Activated CD4-positive, alpha-beta memory T cell treated with anti-CD3 and anti-CD28 coated beads, Interleukin-2, amount 10 ng/mL, durations not matched to agents 7 days and 5 days (primary cell): ENCODE measurements around the gene CALR. TPM values are rescaled to one million over a fixed set of nuclear protein-coding genes. Genes with fewer than 3 reads are reported as not detected.
"Not testable (repeated sequence)": the region's sequence is repeated elsewhere in the genome, so short reads cannot be mapped to it uniquely, and the experiment has no call there.

Experiments used
- CTCF ChIA-PET: fragments of 350-600 bp; sonication (Branson Sonifier 250); formaldehyde crosslinking; loops from one replicate; lab custom pipeline; 2021; ENCODE audit warnings: antibody characterized with exemption, inconsistent platforms; lab: Charles Lee
- POLR2A ChIA-PET: fragments of 350-600 bp; sonication (Branson Sonifier 250); formaldehyde crosslinking; loops from one replicate; lab custom pipeline; 2021; ENCODE audit warnings: antibody characterized with exemption; lab: Charles Lee
- DNase-seq: peaks from one replicate; pipeline ENCODE4 v3.0.0-alpha.2; 2020
- H3K27ac Mint-ChIP-seq: one replicate; pipeline ENCODE4 v1.8.0; 2021; ENCODE audit warnings: mild to moderate bottlenecking, mixed read lengths
- H3K27me3 Mint-ChIP-seq: one replicate; pipeline ENCODE4 v1.8.0; 2021; ENCODE audit warnings: mixed read lengths
- H3K36me3 Mint-ChIP-seq: one replicate; pipeline ENCODE4 v1.8.0; 2021; ENCODE audit warnings: low read depth, mixed read lengths
- H3K4me1 Mint-ChIP-seq: one replicate; pipeline ENCODE4 v1.8.0; 2021; ENCODE audit warnings: mixed read lengths
- H3K4me3 Mint-ChIP-seq: one replicate; pipeline ENCODE4 v1.8.0; 2021; ENCODE audit warnings: mild to moderate bottlenecking, mixed read lengths
- H3K9me3 Mint-ChIP-seq: one replicate; pipeline ENCODE4 v1.8.0; 2021; ENCODE audit warnings: mixed read lengths
- total RNA-seq, 2 experiments: library from RNA; stranded (reverse); gene quantifications; one replicate each; pipeline ENCODE4 v1.2.3, GENCODE V29; 2021

CALR gene
- total RNA-seq, 2 experiments from 2014 or later, result 640 to 660 TPM

- peak overlapping the region; percentile 44 for H3K4me3 Mint-ChIP-seq
- H3K36me3 Mint-ChIP-seq, result peaks cover 3% of the 10 kb centered on the region
- H3K4me1 Mint-ChIP-seq, result peaks cover 36% of the 10 kb centered on the region
- H3K27me3 Mint-ChIP-seq, result no peaks in the 10 kb centered on the region
- ChIA-PET CTCF (interaction anchor here (0.6 to 2.7 kb wide), 5 partner anchors 14 to 191 kb away, joined by 3 to 16 read pairs (median 7); partner anchors contain the start of gene GCDH), POLR2A (interaction anchor here (0.7 to 5.8 kb wide), 13 partner anchors 10 to 191 kb away, joined by 3 to 37 read pairs (median 4); partner anchors contain the start of genes CALR, FARSA, GADD45GIP1 and GCDH)
- DNase-seq, result peak; percentile 73
- H3K9me3 Mint-ChIP-seq, result no peaks in the 10 kb centered on the region
- H3K27ac Mint-ChIP-seq, result peak overlapping the region; percentile 95
These were observed 24.3 kb upstream of the CALR start for GRCh38 chr19:12913851-12914690.

GRCh38 chr19:12915860-12916259, 22.5 kb upstream of the CALR start:
- peaks cover 45% of the 10 kb centered on the region for H3K4me1 Mint-ChIP-seq
- not testable (repeated sequence) for H3K36me3 Mint-ChIP-seq, H3K9me3 Mint-ChIP-seq, DNase-seq, H3K27me3 Mint-ChIP-seq, H3K4me3 Mint-ChIP-seq
- ChIA-PET CTCF (interaction anchor here (2.7 kb wide), 1 partner anchor 31 kb away, joined by 16 read pairs; no protein-coding TSS in a partner anchor), POLR2A (interaction anchor here (1.0 to 5.8 kb wide), 3 partner anchors 17 to 30 kb away, joined by 5 to 37 read pairs (median 8); partner anchors contain the start of genes CALR and FARSA)
- H3K27ac Mint-ChIP-seq, result peak overlapping the region; percentile 24

- ChIA-PET CTCF (interaction anchor here (0.7 to 1.2 kb wide), 2 partner anchors 14 to 19 kb away, joined by 3 read pairs; no protein-coding TSS in a partner anchor), POLR2A (interaction anchor here (0.6 kb wide), 1 partner anchor 127 kb away, joined by 3 read pairs; the partner anchor contains the start of gene JUNB)
- peak overlapping the region; percentile 17 for H3K4me3 Mint-ChIP-seq
These were observed 20.2 kb upstream of the CALR start for GRCh38 chr19:12918253-12918652.

GRCh38 chr19:12921047-12921446, 17.4 kb upstream of the CALR start:
- no peaks in the 10 kb centered on the region for H3K27me3 Mint-ChIP-seq
- POLR2A ChIA-PET, result interaction anchor here (1.6 to 2.8 kb wide), 4 partner anchors 12 to 36 kb away, joined by 3 to 15 read pairs (median 10); partner anchors contain the start of genes FARSA and GCDH
- no peaks in the 10 kb centered on the region for H3K9me3 Mint-ChIP-seq

More at GRCh38 chr19:12918253-12918652, 20.2 kb upstream of the CALR start:
- Mint-ChIP-seq H3K27ac (peak overlapping the region; percentile 78), H3K36me3 (peaks cover 16% of the 10 kb centered on the region), H3K9me3 (no peaks in the 10 kb centered on the region), H3K27me3 (no peaks in the 10 kb centered on the region), H3K4me1 (peaks cover 45% of the 10 kb centered on the region)
- DNase-seq, result no peak

DNA sequence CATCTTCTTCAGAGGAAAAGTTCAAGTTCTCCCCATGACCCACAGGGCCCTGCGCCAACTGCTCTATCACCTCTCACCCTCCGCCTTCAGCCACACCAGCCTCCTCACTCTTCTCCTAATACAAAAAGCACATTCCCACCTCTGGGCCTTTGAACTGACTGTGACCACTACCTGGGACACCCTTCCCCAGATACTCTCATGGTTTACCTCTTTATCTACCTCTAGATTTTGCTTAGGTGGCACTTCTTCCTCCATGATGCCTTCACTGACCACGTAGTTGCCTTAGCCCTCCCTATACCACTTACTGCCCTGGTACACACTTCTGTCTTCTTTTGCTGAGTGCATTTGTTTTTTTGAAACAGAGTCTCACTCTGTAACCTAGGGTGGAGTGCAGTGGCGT, 15.4 kb upstream of the CALR start:
- no peak overlapping the region for H3K27ac Mint-ChIP-seq
- CTCF ChIA-PET, result no interaction called here
- peaks cover 20% of the 10 kb centered on the region for H3K4me1 Mint-ChIP-seq
- DNase-seq, result no peak
- no peak overlapping the region for H3K4me3 Mint-ChIP-seq
- POLR2A ChIA-PET, result interaction anchor here (0.8 kb wide), 1 partner anchor 10 kb away, joined by 3 read pairs; no protein-coding TSS in a partner anchor
- H3K27me3 Mint-ChIP-seq, result no peaks in the 10 kb centered on the region
- H3K9me3 Mint-ChIP-seq, result no peaks in the 10 kb centered on the region
- H3K36me3 Mint-ChIP-seq, result peaks cover 49% of the 10 kb centered on the region

More at GRCh38 chr19:12921047-12921446, 17.4 kb upstream of the CALR start:
- peaks cover 36% of the 10 kb centered on the region for H3K36me3 Mint-ChIP-seq
- CTCF ChIA-PET, result interaction anchor here (1.4 kb wide), 1 partner anchor 44 kb away, joined by 4 read pairs; no protein-coding TSS in a partner anchor
- no peak for DNase-seq
- H3K4me1 Mint-ChIP-seq, result peaks cover 24% of the 10 kb centered on the region
- H3K4me3 Mint-ChIP-seq, result no peak overlapping the region
- peak overlapping the region; percentile 30 for H3K27ac Mint-ChIP-seq

GRCh38 chr19:12924621-12925310, 13.6 kb upstream of the CALR start:
- peaks cover 8% of the 10 kb centered on the region for H3K4me1 Mint-ChIP-seq
- no peak overlapping the region for H3K4me3 Mint-ChIP-seq
- CTCF ChIA-PET, result interaction anchor here (0.5 kb wide), 1 partner anchor 18 kb away, joined by 3 read pairs; no protein-coding TSS in a partner anchor
- peaks cover 58% of the 10 kb centered on the region for H3K36me3 Mint-ChIP-seq
- no peak for DNase-seq
- POLR2A ChIA-PET, result interaction anchor here (0.7 to 1.2 kb wide), 2 partner anchors 8 to 32 kb away, joined by 4 to 6 read pairs; partner anchors contain the start of genes FARSA and GADD45GIP1
- H3K27me3 Mint-ChIP-seq, result no peaks in the 10 kb centered on the region
- H3K27ac Mint-ChIP-seq, result no peak overlapping the region
- H3K9me3 Mint-ChIP-seq, result no peaks in the 10 kb centered on the region

GRCh38 chr19:12930002-12930645, 8.3 kb upstream of the CALR start:
- CTCF ChIA-PET, result no interaction called here
- no peaks in the 10 kb centered on the region for H3K27me3 Mint-ChIP-seq
- peaks cover 43% of the 10 kb centered on the region for H3K36me3 Mint-ChIP-seq
- H3K9me3 Mint-ChIP-seq, result no peaks in the 10 kb centered on the region
- H3K4me1 Mint-ChIP-seq, result peaks cover 23% of the 10 kb centered on the region
- POLR2A ChIA-PET, result interaction anchor here (1.8 to 2.3 kb wide), 2 partner anchors 8 to 11 kb away, joined by 7 to 8 read pairs; partner anchors contain the start of genes CALR and SYCE2
- no peak for DNase-seq
- no peak overlapping the region for H3K27ac Mint-ChIP-seq
- H3K4me3 Mint-ChIP-seq, result no peak overlapping the region

DNA sequence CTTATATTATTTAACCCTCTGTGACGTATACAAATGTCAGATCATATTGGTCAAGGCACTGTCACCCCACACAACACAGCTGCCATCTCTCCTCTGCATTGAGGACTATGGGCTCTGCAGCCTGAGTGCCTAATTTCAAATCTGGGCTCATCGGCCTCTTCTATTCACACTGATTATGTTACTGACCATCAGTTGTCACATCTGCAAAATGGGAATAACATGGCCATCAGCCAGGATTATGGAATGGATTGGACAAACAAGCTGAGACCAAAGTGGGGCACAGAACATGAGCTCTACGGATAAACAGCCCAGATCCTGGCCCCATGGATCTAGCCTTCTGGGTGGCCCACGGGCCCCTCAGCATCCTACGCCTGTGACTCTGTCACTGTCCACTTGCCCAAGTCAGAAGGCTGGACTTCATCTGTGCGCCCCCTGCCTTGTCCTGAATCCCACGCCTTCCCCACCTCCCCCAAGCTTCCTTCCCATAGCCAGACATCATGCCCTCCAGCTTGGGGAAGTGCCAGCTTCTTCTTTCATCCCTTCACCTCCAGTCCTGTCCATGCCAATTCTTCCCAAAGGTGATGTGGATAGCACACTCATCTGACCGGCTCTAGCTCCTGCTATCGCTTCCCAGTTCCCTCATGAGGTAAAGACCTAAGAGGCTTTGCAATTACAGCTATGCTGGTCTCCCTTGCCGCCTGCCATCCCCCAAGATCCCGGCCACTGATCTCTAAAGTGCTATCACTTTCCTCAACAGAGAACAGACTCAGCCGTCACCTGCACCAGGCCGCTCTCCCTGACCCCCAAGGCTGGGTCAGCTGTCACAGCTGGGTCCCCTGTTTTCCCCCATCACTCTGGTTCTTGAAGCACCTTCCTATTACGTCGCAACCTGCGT, 5.8 kb upstream of the CALR start:
- Mint-ChIP-seq H3K9me3 (no peaks in the 10 kb centered on the region), H3K27ac (peak overlapping the region; percentile 87), H3K36me3 (peaks cover 29% of the 10 kb centered on the region), H3K4me3 (peak overlapping the region; percentile 99), H3K27me3 (no peaks in the 10 kb centered on the region), H3K4me1 (peaks cover 33% of the 10 kb centered on the region)
- CTCF ChIA-PET, result interaction anchor here (0.6 to 3.2 kb wide), 9 partner anchors 14 to 175 kb away, joined by 3 to 19 read pairs (median 4); partner anchors contain the start of genes GCDH, KLF1 and SYCE2
- DNase-seq, result peak; percentile 38
- POLR2A ChIA-PET, result interaction anchor here (0.7 to 3.1 kb wide), 19 partner anchors 8 to 236 kb away, joined by 3 to 18 read pairs (median 6); partner anchors contain the start of genes GADD45GIP1, GCDH, KLF1 and RAD23A

DNA sequence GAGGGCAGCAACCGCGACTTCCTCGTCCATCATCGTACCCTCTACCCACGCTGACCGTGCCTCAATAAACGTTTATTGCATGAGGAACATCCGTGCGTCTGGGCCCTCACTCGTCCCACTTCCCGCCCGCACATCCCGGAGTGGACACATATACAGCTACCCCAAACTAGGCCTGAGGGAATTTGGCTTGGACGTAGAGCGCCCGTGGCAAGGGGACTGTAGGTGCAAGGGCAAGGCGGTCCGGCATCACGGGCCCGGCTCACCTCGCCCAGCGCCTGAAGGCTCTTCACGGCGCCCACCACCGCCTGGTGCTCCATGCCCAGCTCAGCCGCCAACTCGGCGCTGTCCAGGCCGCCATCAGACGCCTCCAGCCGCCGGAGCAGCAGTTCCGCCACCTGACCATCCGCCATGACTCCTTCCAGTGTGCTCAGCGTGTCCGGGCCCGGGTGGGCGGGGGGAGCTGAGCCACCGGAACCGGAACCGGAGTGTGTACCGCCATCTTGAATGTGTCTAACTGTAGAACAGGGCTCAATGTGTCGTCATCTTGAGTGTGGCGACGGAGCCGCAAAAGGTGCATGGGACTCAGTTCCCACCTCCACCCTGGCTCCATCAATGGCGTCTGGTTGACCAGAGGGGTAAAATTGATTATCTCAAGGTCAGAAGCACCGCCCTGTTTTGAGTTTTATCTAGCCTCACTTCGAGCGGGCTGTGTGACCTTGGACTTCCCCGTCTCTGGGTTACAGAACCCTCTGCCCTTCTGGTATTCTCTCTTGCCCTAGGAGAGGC, 4.9 kb upstream of the CALR start, which contains the start of gene FARSA:
FARSA (minus strand) TSS at position 425 of the 786 bp plus-strand sequence; CDS start at position 410, 15 bp downstream.
- DNase-seq, result peak; percentile 93
- Mint-ChIP-seq H3K4me3 (peak within 1 kb of the TSS; percentile 99), H3K4me1 (peaks cover 38% of the 10 kb centered on the region), H3K27ac (peak within 1 kb of the TSS; percentile 87), H3K9me3 (no peaks in the 10 kb centered on the region), H3K27me3 (no peaks in the 10 kb centered on the region), H3K36me3 (peaks cover 27% of the 10 kb centered on the region)
- POLR2A ChIA-PET, result interaction anchor here (0.9 to 3.1 kb wide), 17 partner anchors 9 to 236 kb away, joined by 3 to 18 read pairs (median 7); partner anchors contain the start of genes GADD45GIP1, GCDH, KLF1 and RAD23A
- CTCF ChIA-PET, result interaction anchor here (1.1 to 3.2 kb wide), 5 partner anchors 32 to 175 kb away, joined by 3 to 19 read pairs (median 4); partner anchors contain the start of genes GCDH and KLF1

DNA sequence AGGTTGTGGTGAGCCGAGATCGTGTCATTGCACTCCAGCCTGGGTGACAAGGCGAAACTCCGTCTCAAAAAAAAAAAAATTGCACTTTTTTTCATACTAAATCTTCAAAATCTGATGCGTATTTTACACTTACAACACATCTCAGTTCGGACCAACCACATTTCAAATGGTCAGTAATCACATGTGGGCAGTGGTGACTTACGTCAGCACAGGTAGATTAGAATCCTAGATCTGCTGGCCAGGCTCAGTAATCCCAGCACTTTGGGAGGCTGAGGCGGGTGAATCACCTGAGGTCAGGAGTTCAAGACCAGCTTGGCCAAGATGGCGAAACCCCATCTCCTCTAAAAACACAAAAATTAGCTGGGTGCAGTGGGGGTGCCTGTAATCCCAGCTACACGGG, 3.3 kb upstream of the CALR start:
- no peak for DNase-seq
- Mint-ChIP-seq H3K27me3 (no peaks in the 10 kb centered on the region), H3K9me3 (no peaks in the 10 kb centered on the region), H3K4me3 (no peak overlapping the region), H3K36me3 (peaks cover 32% of the 10 kb centered on the region), H3K4me1 (peaks cover 46% of the 10 kb centered on the region), H3K27ac (no peak overlapping the region)
- CTCF ChIA-PET, result no interaction called here
- POLR2A ChIA-PET, result no interaction called here
